Mammary epithelial cell (primary cell): Measurements from ENCODE around the gene NGLY1.

Experiments
- CTCF ChIP-seq, 2 donors: IDR thresholded peaks in 1 of 2; conservative IDR thresholded peaks in 1 of 2; 2 replicates each; pipeline ENCODE4 v1.5.1; 2011 to 2012; ENCODE audit warnings: inconsistent platforms in 2 of 2, low read length in 2 of 2, mild to moderate bottlenecking in 2 of 2, control low read depth in 1 of 2, low read depth in 1 of 2; ENCODE audit not compliant: insufficient read depth in 1 of 2; ENCODE audit errors: extremely low read depth in 1 of 2
- EZH2 ChIP-seq: IDR thresholded peaks from 2 replicates; pipeline ENCODE4 v1.6.1; 2012; ENCODE audit warnings: low read length, inconsistent platforms, borderline replicate concordance

- no peak for TF ChIP-seq CTCF (conservative IDR thresholded peaks at IDR 0.05 in 1 of 2, IDR thresholded peaks at IDR 0.05 in 1 of 2; ENCODE audit: extremely low read depth in 1 of 2, insufficient read depth in 1 of 2, low read depth in 1 of 2, low read length in 2 of 2)
- TF ChIP-seq EZH2 = no peak
These were observed 95.5 kb downstream of the NGLY1 start for GRCh38 chr3:25687742-25688141.
